GM12878 (cell line): ENCODE results near the gene SIGMAR1. TPM values are rescaled to one million over a fixed set of nuclear protein-coding genes. Genes with fewer than 3 reads are reported as not detected.
A peak's percentile ranks its signal among the peaks of the same experiment; 100 is the strongest.

Experiments
- ATAC-seq: fragments of 200-7000 bp; cut with Tn5 transposase; 3 replicates; pipeline ENCODE4 v1.9.1; 2020; ENCODE audit warnings: mild to moderate bottlenecking, moderate library complexity
- BruUV-seq: library from RNA; stranded (reverse); fragments of 400-500 nt; replicated peaks from 2 replicates; lab custom pipeline; 2021; lab: Mats Ljungman, UMichigan
- CTCF ChIA-PET: fragments of 300-600 bp; sonication (Branson Sonifier 250); formaldehyde crosslinking; extraction: SDS; loops from one replicate; lab custom pipeline; 2021; ENCODE audit warnings: inconsistent platforms; lab: Yijun Ruan, JAX
- POLR2A ChIA-PET: fragments of 350-600 bp; formaldehyde crosslinking; extraction: SDS; loops from one replicate; lab custom pipeline; 2021; ENCODE audit warnings: inconsistent platforms; lab: Charles Lee
- RAD21 ChIA-PET: fragments of 300-600 bp; sonication (Branson Sonifier 250); formaldehyde crosslinking; loops from one replicate; lab custom pipeline; 2023; ENCODE audit warnings: antibody characterized with exemption; ENCODE audit not compliant: unreplicated experiment; lab: Charles Lee
- SMC1A ChIA-PET: fragments of 300-600 bp; sonication (Branson Sonifier 250); formaldehyde crosslinking; loops from one replicate; lab custom pipeline; 2023; ENCODE audit not compliant: unreplicated experiment, uncharacterized antibody; lab: Charles Lee
- DNase-seq: peaks from one replicate; pipeline ENCODE4 v3.0.0-alpha.2; 2011; ENCODE audit warnings: low read depth, low spot score
- FAIRE-seq: peaks from 3 replicates; lab custom pipeline; 2011; peaks lifted over from hg19 to GRCh38; lab: Jason Lieb, UNC
- H2AFZ ChIP-seq: 2 replicates; pipeline ENCODE4 v1.6.0; 2011; ENCODE audit warnings: low read depth, low read length, control low read depth; ENCODE audit not compliant: control insufficient read depth
- H3K27ac ChIP-seq: 2 replicates; pipeline ENCODE4 v1.5.1; 2011; ENCODE audit warnings: control low read depth; ENCODE audit not compliant: control insufficient read depth, insufficient read depth
- H3K27me3 ChIP-seq, 2 experiments: replicated peaks in 1 of 2; 2 replicates each; pipeline versions ENCODE4 v1.6.0 to v1.6.1; 2011; ENCODE audit warnings: low read length in 1 of 2; ENCODE audit not compliant: control insufficient read depth in 2 of 2, insufficient read depth in 2 of 2
- H3K36me3 ChIP-seq, 2 experiments: 2 replicates each; pipeline ENCODE4 v1.5.1; 2011; ENCODE audit warnings: low read length in 1 of 2; ENCODE audit not compliant: control insufficient read depth in 2 of 2, insufficient read depth in 2 of 2
- H3K4me1 ChIP-seq: 2 replicates; pipeline ENCODE4 v1.6.1; 2011; ENCODE audit warnings: mild to moderate bottlenecking, low read length, moderate library complexity, mixed read lengths; ENCODE audit not compliant: control insufficient read depth, insufficient read depth
- H3K4me2 ChIP-seq: 2 replicates; pipeline ENCODE4 v1.6.0; 2011; ENCODE audit warnings: control low read depth; ENCODE audit not compliant: control insufficient read depth, insufficient read depth
- H3K4me3 ChIP-seq: fragments of 200-600 bp; sonication (generic); 2 replicates; pipeline ENCODE4 v1.5.1; 2016
- H3K79me2 ChIP-seq: 2 replicates; pipeline ENCODE4 v1.6.0; 2011; ENCODE audit warnings: low read length; ENCODE audit not compliant: control insufficient read depth, insufficient read depth
- H3K9ac ChIP-seq: 2 replicates; pipeline ENCODE4 v1.8.0; 2011; ENCODE audit warnings: low read length, control low read depth, mixed read lengths; ENCODE audit not compliant: control insufficient read depth, insufficient read depth
- H3K9me3 ChIP-seq: replicated peaks from 3 replicates; pipeline ENCODE4 v1.5.1; 2011; ENCODE audit warnings: mild to moderate bottlenecking, low read length; ENCODE audit not compliant: control insufficient read depth, insufficient read depth
- H4K20me1 ChIP-seq: 2 replicates; pipeline ENCODE4 v1.6.0; 2011; ENCODE audit not compliant: control insufficient read depth, insufficient read depth
- BCL11A ChIP-seq: IDR thresholded peaks from 2 replicates; pipeline ENCODE4 v1.6.1; 2011; ENCODE audit warnings: low read depth, low read length
- CTCF ChIP-seq, 3 experiments: IDR thresholded peaks in 2 of 3; conservative IDR thresholded peaks in 1 of 3; 2 replicates each; pipeline ENCODE4 v1.5.1; 2011; ENCODE audit warnings: low read depth in 3 of 3, low read length in 3 of 3, mild to moderate bottlenecking in 3 of 3, control low read depth in 2 of 3, moderate library complexity in 2 of 3, inconsistent platforms in 1 of 3, mixed read lengths in 1 of 3; ENCODE audit not compliant: control insufficient read depth in 2 of 3, insufficient read depth in 1 of 3; ENCODE audit errors: extremely low read depth in 1 of 3
- JUND ChIP-seq: IDR thresholded peaks from 2 replicates; pipeline ENCODE4 v1.6.1; 2012; ENCODE audit warnings: low read depth, mild to moderate bottlenecking, low read length, improper control_type of control experiment, moderate library complexity
- MAX ChIP-seq: IDR thresholded peaks from 2 replicates; pipeline ENCODE4 v1.6.1; 2012; ENCODE audit warnings: low read depth, low read length, improper control_type of control experiment
- NBN ChIP-seq: fragments of 450-650 bp; IDR thresholded peaks from 2 replicates; pipeline ENCODE4 v1.6.1; 2016
- SMC3 ChIP-seq: IDR thresholded peaks from 2 replicates; pipeline ENCODE4 v1.6.1; 2011; ENCODE audit warnings: low read length, improper control_type of control experiment, borderline replicate concordance
- SRF ChIP-seq, 2 experiments: IDR thresholded peaks; 2 replicates each; pipeline ENCODE4 v1.6.1; 2011; ENCODE audit warnings: low read depth in 2 of 2, low read length in 2 of 2, mild to moderate bottlenecking in 1 of 2, moderate library complexity in 1 of 2
- SUZ12 ChIP-seq: fragments of 200-600 bp; sonication (generic); IDR thresholded peaks from one replicate; pipeline ENCODE4 v1.6.1; 2018; ENCODE audit warnings: antibody characterized with exemption, mild to moderate bottlenecking; ENCODE audit not compliant: unreplicated experiment
- ZZZ3 ChIP-seq: IDR thresholded peaks from 2 replicates; pipeline ENCODE4 v1.6.1; 2011; ENCODE audit warnings: low read depth; ENCODE audit not compliant: control insufficient read depth, insufficient read length
- WGBS: methylation state at CpG from one replicate; pipeline ENCODE4 v1.1.6; 2016; ENCODE audit warnings: low lambda C conversion rate; ENCODE audit not compliant: insufficient replicate concordance, insufficient coverage; ENCODE audit errors: missing lambda C conversion rate; 5-methylcytosine and 5-hydroxymethylcytosine counted together
- in situ Hi-C: fragments of 300-500 bp; cut with MboI; formaldehyde crosslinking; loops from 9 replicates; pipeline ENCODE4 v1.14.3; 2018; ENCODE audit warnings: mixed read lengths
- intact Hi-C: fragments of 100-400 bp; cut with micrococcal nuclease; formaldehyde crosslinking; loops from one replicate; pipeline ENCODE4 v1.14.2; 2022; ENCODE audit not compliant: unreplicated experiment
- polyA plus RNA-seq, 11 experiments: library from polyadenylated mRNA; depleted of rRNA in 4 of 11; unstranded in 6 of 11; stranded (reverse) in 5 of 11; fragments of >200 nt; fragmentation: Nextera tagmentation in 4 of 11; fragmentation: Illumina TruSeq in 1 of 11; extraction: Ambion mirVana in 4 of 11; extraction: Trizol in 1 of 11; gene quantifications; 1 replicate in 1 of 11; 2 replicates in 10 of 11; pipeline versions ENCODE4 v1.2.1 to v1.2.3, GENCODE V29; 2011 to 2016; ENCODE audit warnings: inconsistent platforms in 2 of 11, missing spikeins in 2 of 11, low read depth in 1 of 11
- total RNA-seq, 4 experiments: library from RNA; depleted of rRNA in 3 of 4; stranded (reverse); fragments of >200 nt in 3 of 4; fragmentation: Illumina TruSeq in 1 of 4; extraction: Trizol in 1 of 4; gene quantifications; 2 replicates each; pipeline versions ENCODE4 v1.2.1 to v1.2.3, GENCODE V29; 2013 to 2021

Gene SIGMAR1
- total and polyA plus RNA-seq, 10 of the 15 experiments (the other 5 are each of a cell fraction or from before 2014, with no cell fraction given) = 7.1 to 133 (median 69.5) TPM

GRCh38 chr9:34662526-34663302, 25.1 kb upstream of the SIGMAR1 start, which contains the start of gene CCL27:
Gene CCL27, minus strand, starts transcription at chr9:34662657. Its CDS starts 24 bp downstream, at chr9:34662633.
- no peak within 1 kb of the TSS for H3K27ac ChIP-seq
- no TSS peak for BruUV-seq
- no peak for TF ChIP-seq JUND
- no peak for TF ChIP-seq BCL11A
- no peak for TF ChIP-seq SUZ12
- TF ChIP-seq SRF (IDR thresholded peaks at IDR 0.05; ENCODE audit: low read depth in 2 of 2, low read length in 2 of 2) = no peak
- no peak for TF ChIP-seq SMC3
- TF ChIP-seq MAX = no peak
- TF ChIP-seq ZZZ3 = no peak
- TF ChIP-seq CTCF (IDR thresholded peaks at IDR 0.05 in 2 of 3, conservative IDR thresholded peaks at IDR 0.05 in 1 of 3; ENCODE audit: control insufficient read depth in 2 of 3, extremely low read depth in 1 of 3, insufficient read depth in 1 of 3, low read depth in 3 of 3, low read length in 3 of 3) = no peak
- no peak for TF ChIP-seq NBN
- TF ChIP-seq, all 136 proteins: peak for 0
- 0 out of 2 replicates have a peak within 1 kb of the TSS, but pooled peaks have one; percentile 25 for H3K4me2 ChIP-seq
- RAD21 ChIA-PET = no interaction called here
- DNase-seq = no peak
- no peaks in the 10 kb centered on the region for H3K36me3 ChIP-seq
- WGBS = 50% methylated on average over 4 of the region's 4 CpGs
- in situ Hi-C loops (no loop called here), intact Hi-C loops (no loop called here)
- peak within 1 kb of the TSS; percentile 26; the same call in 1 of the 2 replicates for H2AFZ ChIP-seq
- peaks cover 9% of the 10 kb centered on the region for H3K4me1 ChIP-seq
- ATAC-seq = no peak
- H3K4me3 ChIP-seq = no peak within 1 kb of the TSS
- H3K79me2 ChIP-seq = no peaks in the 10 kb centered on the region
- H4K20me1 ChIP-seq = no peaks in the 10 kb centered on the region
- SMC1A ChIA-PET = interaction anchor here (1.8 kb wide), 1 partner anchor 25 kb away, joined by 7 read pairs; the partner anchor contains the start of gene SIGMAR1
- H3K9me3 ChIP-seq = no peaks in the 10 kb centered on the region
- POLR2A ChIA-PET = interaction anchor here (0.6 to 1.4 kb wide), 3 partner anchors 10 to 1689 kb away, joined by 3 to 5 read pairs (median 3); partner anchors contain the start of gene DCTN3
- FAIRE-seq = no peak
- CTCF ChIA-PET = interaction anchor here (0.8 to 3.2 kb wide), 8 partner anchors 10 to 40 kb away, joined by 3 to 23 read pairs (median 8); partner anchors contain the start of genes GALT, IL11RA and SIGMAR1
- H3K9ac ChIP-seq = no peak within 1 kb of the TSS
- no peaks in the 10 kb centered on the region for H3K27me3 ChIP-seq
